ENCODE data around the gene MYLK. TPM values are rescaled to one million over a fixed set of nuclear protein-coding genes. Genes with fewer than 3 reads are reported as not detected.

Gene MYLK
- total and polyA plus RNA-seq, 2 of the 4 experiments (the other 2 are of a cell fraction): 299 to 484 TPM

DNA sequence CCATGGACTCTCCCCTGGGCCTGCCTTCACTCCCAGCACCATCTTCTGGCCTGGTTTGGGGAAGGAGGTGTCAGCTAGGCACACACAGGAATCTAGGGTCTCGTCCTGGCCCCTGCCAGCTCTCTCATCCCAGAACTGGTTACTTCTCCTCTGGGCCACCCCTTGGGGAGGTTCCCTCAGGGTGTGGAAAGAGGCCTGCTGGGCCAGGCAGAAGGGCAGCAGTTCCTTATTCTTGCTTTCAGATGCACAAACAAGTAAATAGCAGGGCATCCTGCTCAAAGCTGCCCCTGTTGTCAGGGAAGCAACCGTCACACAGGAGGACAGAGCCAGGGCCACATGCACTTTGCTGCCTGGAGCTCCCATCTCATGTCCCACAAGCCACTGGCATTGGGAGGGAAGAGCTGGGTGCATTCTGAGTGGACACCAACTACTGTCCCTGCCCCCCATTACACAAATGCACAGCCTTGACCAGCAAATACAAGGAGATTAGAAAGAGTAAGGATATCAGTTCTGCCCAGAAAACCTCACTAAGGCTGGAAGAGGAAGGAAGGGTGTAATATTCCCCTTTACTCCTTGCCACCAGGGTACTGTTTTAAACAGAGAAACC is 190.4 kb downstream of the MYLK start:
- H2AFZ ChIP-seq (replicated peaks; ENCODE audit: low read length, poor library complexity): no peak overlapping the region
- H3K36me3 ChIP-seq (ENCODE audit: control insufficient read depth, insufficient read depth, low read length): peaks cover 80% of the 10 kb centered on the region
- CTCF ChIA-PET: no interaction called here
- H3K4me2 ChIP-seq (ENCODE audit: low read depth, low read length): no peak overlapping the region
- no peak overlapping the region for H3K27ac ChIP-seq (ENCODE audit: insufficient read depth, low read length)
- POLR2A ChIA-PET (ENCODE audit: unreplicated experiment): no interaction called here
- H2BK20ac ChIP-seq (ENCODE audit: low read depth, low read length): peak overlapping the region; percentile 80
- BruUV-seq (replicated peaks): no TSS peak
- TF ChIP-seq MAZ (IDR thresholded peaks at IDR 0.05; ENCODE audit: borderline replicate concordance, low read depth, low read length): no peak
- TF ChIP-seq CHD1 (IDR thresholded peaks at IDR 0.05; ENCODE audit: low read depth, low read length): no peak
- TF ChIP-seq BHLHE40 (IDR thresholded peaks at IDR 0.05; ENCODE audit: low read depth, low read length): no peak
- no peak for TF ChIP-seq FOS (IDR thresholded peaks at IDR 0.05; ENCODE audit: low read depth, low read length)
- TF ChIP-seq MAFK (IDR thresholded peaks at IDR 0.05; ENCODE audit: low read depth, low read length): no peak
- TF ChIP-seq, protein P1, sequence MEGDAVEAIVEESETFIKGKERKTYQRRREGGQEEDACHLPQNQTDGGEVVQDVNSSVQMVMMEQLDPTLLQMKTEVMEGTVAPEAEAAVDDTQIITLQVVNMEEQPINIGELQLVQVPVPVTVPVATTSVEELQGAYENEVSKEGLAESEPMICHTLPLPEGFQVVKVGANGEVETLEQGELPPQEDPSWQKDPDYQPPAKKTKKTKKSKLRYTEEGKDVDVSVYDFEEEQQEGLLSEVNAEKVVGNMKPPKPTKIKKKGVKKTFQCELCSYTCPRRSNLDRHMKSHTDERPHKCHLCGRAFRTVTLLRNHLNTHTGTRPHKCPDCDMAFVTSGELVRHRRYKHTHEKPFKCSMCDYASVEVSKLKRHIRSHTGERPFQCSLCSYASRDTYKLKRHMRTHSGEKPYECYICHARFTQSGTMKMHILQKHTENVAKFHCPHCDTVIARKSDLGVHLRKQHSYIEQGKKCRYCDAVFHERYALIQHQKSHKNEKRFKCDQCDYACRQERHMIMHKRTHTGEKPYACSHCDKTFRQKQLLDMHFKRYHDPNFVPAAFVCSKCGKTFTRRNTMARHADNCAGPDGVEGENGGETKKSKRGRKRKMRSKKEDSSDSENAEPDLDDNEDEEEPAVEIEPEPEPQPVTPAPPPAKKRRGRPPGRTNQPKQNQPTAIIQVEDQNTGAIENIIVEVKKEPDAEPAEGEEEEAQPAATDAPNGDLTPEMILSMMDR (conservative IDR thresholded peaks at IDR 0.05; ENCODE audit: low read depth, low read length): no peak
- ATAC-seq (ENCODE audit: low read depth) (no peak), DNase-seq (no peak)
- no peaks in the 10 kb centered on the region for H3K27me3 ChIP-seq (ENCODE audit: control insufficient read depth, insufficient read depth, low read length)
- peak overlapping the region; percentile 90; the same call in 1 of the 2 replicates for H4K91ac ChIP-seq (ENCODE audit: insufficient read depth, low read depth, low read length)
- WGBS, 2 experiments (ENCODE audit: extremely low coverage in 2 of 2, insufficient read length in 1 of 2): no CpG with 5 or more reads among the region's 2 CpGs
- peak overlapping the region; percentile 83 for H3K4ac ChIP-seq (ENCODE audit: low read depth, low read length)
- peak overlapping the region; percentile 37; the same call in 1 of the 3 replicates for H2BK15ac ChIP-seq (ENCODE audit: low read depth, low read length)
- H3K9me1 ChIP-seq (ENCODE audit: insufficient read depth, low read length): peaks cover 44% of the 10 kb centered on the region
- H3K79me1 ChIP-seq (ENCODE audit: low read depth in 1 of 2, low read length in 2 of 2): peaks cover 19 to 89% of the 10 kb centered on the region in 2 experiments
- H4K20me1 ChIP-seq (ENCODE audit: insufficient read depth, low read length): peaks cover 7% of the 10 kb centered on the region; the same call in 1 of the 2 replicates
- H3K23ac ChIP-seq (ENCODE audit: low read depth, low read length): peak overlapping the region; percentile 70
- no peak overlapping the region for H3K9ac ChIP-seq (ENCODE audit: low read depth, low read length)
- dilution Hi-C loops (cut with HindIII; ENCODE audit: low sequenced_read_pairs, unreplicated experiment) (no loop called here), in situ Hi-C loops (cut with MboI; ENCODE audit: low sequenced_read_pairs) (no loop called here), intact Hi-C loops (cut with micrococcal nuclease) (no loop called here)
- H3K56ac ChIP-seq (ENCODE audit: extremely low read depth, insufficient read depth, low read length): no peak overlapping the region
- H3K4me3 ChIP-seq (ENCODE audit: insufficient read depth, low read depth, low read length): no peak overlapping the region
- H2BK5ac ChIP-seq (ENCODE audit: low read depth, low read length, poor library complexity, severe bottlenecking): peak overlapping the region; percentile 27
- H4K8ac ChIP-seq (ENCODE audit: low read depth in 2 of 2, low read length in 2 of 2): peak overlapping the region; percentile 67 to 70; a peak in 3 of 4 replicates
- no peaks in the 10 kb centered on the region for H3K9me3 ChIP-seq (ENCODE audit: control insufficient read depth, insufficient read depth, low read length)
- H2AK9ac ChIP-seq (replicated peaks; ENCODE audit: low read depth, low read length, poor library complexity): peak overlapping the region; percentile 73
- H4K5ac ChIP-seq (ENCODE audit: low read depth, low read length): no peak overlapping the region
- H2AK5ac ChIP-seq (ENCODE audit: low read depth, low read length): peak overlapping the region; percentile 77; the same call in 1 of the 2 replicates
- 0 out of 2 replicates have a peak overlapping the region, but pooled peaks have one; percentile 22 for H3K18ac ChIP-seq (ENCODE audit: low read depth, low read length)
- H3K14ac ChIP-seq (replicated peaks; ENCODE audit: low read depth, low read length): peak overlapping the region; percentile 77
- peaks cover 51% of the 10 kb centered on the region for H3K4me1 ChIP-seq (ENCODE audit: control insufficient read depth, insufficient read depth, low read length)
- peak overlapping the region; percentile 93 for H2BK120ac ChIP-seq (ENCODE audit: low read depth, low read length)

Data from IMR-90 (cell line).